PC-9 (cell line): ENCODE measurements around the gene ASCC1. TPM values are rescaled to one million over a fixed set of nuclear protein-coding genes. Genes with fewer than 3 reads are reported as not detected.

Source experiments
- BruUV-seq: library from RNA; stranded (reverse); fragments of 400-500 nt; replicated peaks from 2 replicates; lab custom pipeline; 2021; lab: Mats Ljungman, UMichigan
- CTCF ChIA-PET: fragments of 300-600 bp; sonication (Branson Sonifier 250); formaldehyde crosslinking; loops from one replicate; lab custom pipeline; 2022; ENCODE audit warnings: antibody characterized with exemption; lab: Charles Lee
- POLR2A ChIA-PET: fragments of 300-600 bp; sonication (Branson Sonifier 250); formaldehyde crosslinking; loops from one replicate; lab custom pipeline; 2022; ENCODE audit warnings: antibody characterized with exemption; ENCODE audit not compliant: unreplicated experiment; lab: Charles Lee
- DNase-seq, 2 experiments: peaks; one replicate each; pipeline versions ENCODE4 v3.0.0 to v3.0.0-alpha.2; 2015 to 2022; ENCODE audit warnings: mixed read lengths in 1 of 2
- H2AFZ ChIP-seq: fragments of 200-600 bp; sonication (generic); 2 replicates; pipeline ENCODE4 v1.8.1; 2017; ENCODE audit warnings: antibody characterized with exemption
- H3F3A ChIP-seq: fragments of 200-600 bp; sonication (generic); 2 replicates; pipeline ENCODE4 v1.8.1; 2017; ENCODE audit warnings: antibody characterized with exemption, mild to moderate bottlenecking, low read depth; ENCODE audit not compliant: insufficient read depth
- H3K27ac ChIP-seq: fragments of 200-600 bp; sonication (generic); 2 replicates; pipeline ENCODE4 v1.6.1; 2016; ENCODE audit warnings: mixed run types
- H3K27me3 ChIP-seq: fragments of 200-600 bp; sonication (generic); 2 replicates; pipeline ENCODE4 v1.6.1; 2016; ENCODE audit warnings: low read depth, mixed run types; ENCODE audit not compliant: insufficient read depth
- H3K36me3 ChIP-seq: fragments of 200-600 bp; sonication (generic); 2 replicates; pipeline ENCODE4 v1.6.1; 2016; ENCODE audit warnings: low read depth, mixed run types
- H3K4me1 ChIP-seq: fragments of 200-600 bp; sonication (generic); replicated peaks from 2 replicates; pipeline ENCODE4 v1.6.1; 2016; ENCODE audit warnings: mixed run types; ENCODE audit not compliant: insufficient read depth
- H3K4me2 ChIP-seq: fragments of 200-600 bp; sonication (generic); 2 replicates; pipeline ENCODE4 v1.6.1; 2017; ENCODE audit warnings: mixed run types
- H3K4me3 ChIP-seq: fragments of 200-600 bp; sonication (generic); 2 replicates; pipeline ENCODE4 v1.6.1; 2016; ENCODE audit warnings: mixed run types
- H3K79me2 ChIP-seq: fragments of 200-600 bp; sonication (generic); 2 replicates; pipeline ENCODE4 v1.6.1; 2017; ENCODE audit warnings: low read depth, mixed run types
- H3K9me2 ChIP-seq: fragments of 200-600 bp; sonication (generic); 2 replicates; pipeline ENCODE4 v1.8.1; 2017; ENCODE audit warnings: mild to moderate bottlenecking; ENCODE audit not compliant: insufficient read depth
- H3K9me3 ChIP-seq: fragments of 200-600 bp; sonication (generic); 2 replicates; pipeline ENCODE4 v1.8.1; 2016; ENCODE audit warnings: low read depth; ENCODE audit not compliant: insufficient read depth
- H4K20me1 ChIP-seq: fragments of 200-600 bp; sonication (generic); 2 replicates; pipeline ENCODE4 v1.8.1; 2017; ENCODE audit not compliant: insufficient read depth
- CTCF ChIP-seq: fragments of 200-600 bp; sonication (generic); conservative IDR thresholded peaks from 2 replicates; pipeline ENCODE4 v1.6.1; 2017; ENCODE audit warnings: mixed run types, antibody characterized with exemption, mild to moderate bottlenecking, moderate library complexity
- EZH2 ChIP-seq: fragments of 200-600 bp; sonication (generic); IDR thresholded peaks from 2 replicates; pipeline ENCODE4 v1.8.0; 2017; ENCODE audit warnings: antibody characterized with exemption, low read depth
- intact Hi-C: fragments of 100-400 bp; cut with micrococcal nuclease; formaldehyde crosslinking; loops from one replicate; pipeline ENCODE4 v1.10.0; 2022; ENCODE audit not compliant: unreplicated experiment
- total RNA-seq: library from RNA; stranded (reverse); gene quantifications from 2 replicates; pipeline ENCODE4 v1.2.3, GENCODE V29; 2021

Gene ASCC1
- total RNA-seq, 1 experiment from 2014 or later, result 129 TPM

GRCh38 chr10:72080042-72080975 lies 135.8 kb downstream of the ASCC1 start:
- Histone ChIP-seq H3K4me1 (peaks cover 54% of the 10 kb centered on the region), H3K4me2 (peak overlapping the region; percentile 70), H4K20me1 (no peaks in the 10 kb centered on the region), H3K4me3 (peak overlapping the region; percentile 25; the same call in 1 of the 2 replicates), H3K9me2 (no peaks in the 10 kb centered on the region), H3K36me3 (no peaks in the 10 kb centered on the region), H3K27ac (peak overlapping the region; percentile 86), H3K9me3 (no peaks in the 10 kb centered on the region), H3F3A (peaks cover 48% of the 10 kb centered on the region), H2AFZ (no peak overlapping the region), H3K79me2 (no peaks in the 10 kb centered on the region), H3K27me3 (no peaks in the 10 kb centered on the region)
- intact Hi-C loops, result loop anchor here (1.0 to 2.0 kb wide), 10 partner anchors 17 to 313 kb away; no protein-coding TSS in a partner anchor
- ChIA-PET POLR2A (interaction anchor here (0.5 to 1.0 kb wide), 5 partner anchors 28 to 275 kb away, joined by 3 to 6 read pairs (median 4); no protein-coding TSS in a partner anchor), CTCF (interaction anchor here (0.5 to 1.0 kb wide), 5 partner anchors 9 to 173 kb away, joined by 3 to 8 read pairs (median 4); no protein-coding TSS in a partner anchor)
- BruUV-seq, result TSS peak; percentile 56
- DNase-seq, result peak; percentile 97 to 98
- TF ChIP-seq CTCF (no peak), EZH2 (no peak)

- no TSS peak for BruUV-seq
- POLR2A ChIA-PET, result interaction anchor here (0.6 to 1.0 kb wide), 2 partner anchors 29 to 77 kb away, joined by 4 to 17 read pairs; no protein-coding TSS in a partner anchor
- peak overlapping the region; percentile 86 for H3K27ac ChIP-seq
These were observed 136.7 kb downstream of the ASCC1 start for GRCh38 chr10:72079356-72079755.

More at GRCh38 chr10:72079356-72079755, 136.7 kb downstream of the ASCC1 start:
- Histone ChIP-seq H4K20me1 (no peaks in the 10 kb centered on the region), H3K9me3 (no peaks in the 10 kb centered on the region), H3K4me2 (peak overlapping the region; percentile 70), H3K4me3 (no peak overlapping the region), H3K9me2 (no peaks in the 10 kb centered on the region), H3K4me1 (peaks cover 54% of the 10 kb centered on the region), H2AFZ (no peak overlapping the region), H3F3A (peaks cover 48% of the 10 kb centered on the region), H3K79me2 (no peaks in the 10 kb centered on the region), H3K27me3 (no peaks in the 10 kb centered on the region), H3K36me3 (no peaks in the 10 kb centered on the region)
- TF ChIP-seq EZH2, result no peak
- TF ChIP-seq CTCF, result no peak
- CTCF ChIA-PET, result interaction anchor here (1.2 kb wide), 1 partner anchor 46 kb away, joined by 3 read pairs; no protein-coding TSS in a partner anchor
- intact Hi-C loops, result no loop called here
- peak in 1 of 2 experiments; percentile 25 for DNase-seq
